CD8-positive, alpha-beta memory T cell (primary cell): Measurements from ENCODE around the gene PARP12. TPM values are rescaled to one million over a fixed set of nuclear protein-coding genes. Genes with fewer than 3 reads are reported as not detected.

Experiments used
- CTCF ChIA-PET: fragments of 350-600 bp; sonication (Branson Sonifier 250); formaldehyde crosslinking; loops from one replicate; lab custom pipeline; 2021; ENCODE audit warnings: antibody characterized with exemption; lab: Charles Lee
- POLR2A ChIA-PET: fragments of 350-600 bp; sonication (Branson Sonifier 250); formaldehyde crosslinking; loops from one replicate; lab custom pipeline; 2021; ENCODE audit warnings: antibody characterized with exemption; lab: Charles Lee
- DNase-seq, 5 donors: peaks; one replicate each; pipeline versions ENCODE4 v3.0.0 to v3.0.0-alpha.2; 2020 to 2022; ENCODE audit warnings: mixed read lengths in 1 of 5
- H3K27ac ChIP-seq: one replicate; pipeline ENCODE4 v1.7.0; 2013; ENCODE audit warnings: low read depth, mild to moderate bottlenecking, low read length, moderate library complexity
- H3K27me3 ChIP-seq: 2 replicates; pipeline ENCODE4 v1.7.0; 2013; ENCODE audit warnings: low read length, mild to moderate bottlenecking; ENCODE audit not compliant: insufficient read depth, poor library complexity, severe bottlenecking
- H3K36me3 ChIP-seq: 2 replicates; pipeline ENCODE4 v1.7.0; 2013; ENCODE audit warnings: mild to moderate bottlenecking, low read length, moderate library complexity; ENCODE audit not compliant: insufficient read depth
- H3K4me1 ChIP-seq: 2 replicates; pipeline ENCODE4 v1.7.0; 2013; ENCODE audit warnings: mild to moderate bottlenecking, low read length, moderate library complexity; ENCODE audit not compliant: insufficient read depth
- H3K4me3 ChIP-seq: 2 replicates; pipeline ENCODE4 v1.7.0; 2013; ENCODE audit warnings: mild to moderate bottlenecking, low read length
- H3K9me3 ChIP-seq: 2 replicates; pipeline ENCODE4 v1.7.0; 2013; ENCODE audit warnings: mild to moderate bottlenecking, low read length
- H3K27ac Mint-ChIP-seq, 8 donors: one replicate each; pipeline ENCODE4 v1.8.0; 2020 to 2021; ENCODE audit warnings: mixed read lengths in 8 of 8, mild to moderate bottlenecking in 6 of 8, inconsistent platforms in 3 of 8, moderate library complexity in 3 of 8
- H3K27me3 Mint-ChIP-seq, 2 donors: one replicate each; pipeline ENCODE4 v1.8.0; 2020 to 2021; ENCODE audit warnings: mixed read lengths in 2 of 2, mild to moderate bottlenecking in 1 of 2, moderate library complexity in 1 of 2
- H3K36me3 Mint-ChIP-seq, 3 donors: one replicate each; pipeline ENCODE4 v1.8.0; 2020 to 2021; ENCODE audit warnings: mixed read lengths in 3 of 3, inconsistent platforms in 1 of 3, mild to moderate bottlenecking in 1 of 3
- H3K4me1 Mint-ChIP-seq, 3 donors: one replicate each; pipeline ENCODE4 v1.8.0; 2020 to 2021; ENCODE audit warnings: mixed read lengths in 3 of 3, inconsistent platforms in 1 of 3, mild to moderate bottlenecking in 1 of 3
- H3K4me3 Mint-ChIP-seq, 7 donors: one replicate each; pipeline ENCODE4 v1.8.0; 2020 to 2021; ENCODE audit warnings: mixed read lengths in 7 of 7, mild to moderate bottlenecking in 6 of 7, moderate library complexity in 4 of 7, inconsistent platforms in 2 of 7
- H3K9me3 Mint-ChIP-seq, 5 donors: one replicate each; pipeline ENCODE4 v1.8.0; 2020 to 2022; ENCODE audit warnings: mixed read lengths in 5 of 5, mild to moderate bottlenecking in 3 of 5, moderate library complexity in 2 of 5, inconsistent platforms in 1 of 5
- polyA plus RNA-seq: library from polyadenylated mRNA; unstranded; fragments of 300-500 nt; fragmentation: Illumina TruSeq; gene quantifications from one replicate; pipeline ENCODE4 v1.2.3, GENCODE V29; 2021
- total RNA-seq, 2 experiments: library from RNA; stranded (reverse); gene quantifications; one replicate each; pipeline ENCODE4 v1.2.3, GENCODE V29; 2021

PARP12 gene
- total and polyA plus RNA-seq, 3 experiments from 2014 or later: 24.7 to 34.0 (median 27.9) TPM

GRCh38 chr7:140068033-140068432 is 5.3 kb upstream of the PARP12 start:
- no peak overlapping the region for H3K4me3 ChIP-seq
- Mint-ChIP-seq H3K9me3 (peaks cover 7 to 24% (median 19%) of the 10 kb centered on the region in 5 donors), H3K27ac (no peak overlapping the region), H3K4me3 (no peak overlapping the region), H3K4me1 (peaks cover 5 to 16% (median 7%) of the 10 kb centered on the region in 3 donors), H3K36me3 (peaks cover 2 to 31% (median 5%) of the 10 kb centered on the region in 3 donors), H3K27me3 (no peaks in the 10 kb centered on the region)
- H3K27ac ChIP-seq: no peak overlapping the region
- peaks cover 5% of the 10 kb centered on the region for H3K4me1 ChIP-seq
- POLR2A ChIA-PET: interaction anchor here (0.6 kb wide), 1 partner anchor 290 kb away, joined by 3 read pairs; no protein-coding TSS in a partner anchor
- no peaks in the 10 kb centered on the region for H3K36me3 ChIP-seq
- CTCF ChIA-PET: no interaction called here
- DNase-seq: no peak
- H3K27me3 ChIP-seq: no peaks in the 10 kb centered on the region
- H3K9me3 ChIP-seq: peaks cover 11% of the 10 kb centered on the region

- peaks cover 11% of the 10 kb centered on the region for H3K9me3 ChIP-seq
- H3K27me3 ChIP-seq: no peaks in the 10 kb centered on the region
- peaks cover 4 to 31% (median 5%) of the 10 kb centered on the region in 3 donors for H3K36me3 Mint-ChIP-seq
- POLR2A ChIA-PET: no interaction called here
- no peaks in the 10 kb centered on the region for H3K27me3 Mint-ChIP-seq
- CTCF ChIA-PET: interaction anchor here (1.1 kb wide), 1 partner anchor 17 kb away, joined by 3 read pairs; no protein-coding TSS in a partner anchor
- H3K4me3 ChIP-seq: no peak overlapping the region
- no peak overlapping the region for H3K27ac Mint-ChIP-seq
- H3K4me1 ChIP-seq: peaks cover 5% of the 10 kb centered on the region
- peak overlapping the region in 1 of 7 donors; percentile 12 for H3K4me3 Mint-ChIP-seq
- no peaks in the 10 kb centered on the region for H3K36me3 ChIP-seq
- no peak for DNase-seq
- no peak overlapping the region for H3K27ac ChIP-seq
- peaks cover 7 to 24% (median 19%) of the 10 kb centered on the region in 5 donors for H3K9me3 Mint-ChIP-seq
- peaks cover 5 to 19% (median 7%) of the 10 kb centered on the region in 3 donors for H3K4me1 Mint-ChIP-seq
Observed at GRCh38 chr7:140067052-140067451, 4.3 kb upstream of the PARP12 start.

- Histone ChIP-seq H3K4me1 (peaks cover 40% of the 10 kb centered on the region), H3K36me3 (no peaks in the 10 kb centered on the region), H3K27me3 (no peaks in the 10 kb centered on the region), H3K4me3 (peak overlapping the region; percentile 85), H3K9me3 (peaks cover 11% of the 10 kb centered on the region), H3K27ac (peak overlapping the region; percentile 81)
- DNase-seq: peak; percentile 47 to 75 (median 51)
- H3K4me1 Mint-ChIP-seq: peaks cover 43 to 61% (median 49%) of the 10 kb centered on the region in 3 donors
- ChIA-PET POLR2A (interaction anchor here (0.5 to 1.9 kb wide), 4 partner anchors 23 to 281 kb away, joined by 3 to 9 read pairs (median 4); partner anchors contain the start of gene KDM7A), CTCF (interaction anchor here (1.2 to 1.3 kb wide), 2 partner anchors 26 to 38 kb away, joined by 3 read pairs; no protein-coding TSS in a partner anchor)
- peaks cover 5 to 16% (median 11%) of the 10 kb centered on the region in 5 donors for H3K9me3 Mint-ChIP-seq
- peaks cover 0 to 2% of the 10 kb centered on the region in 2 donors for H3K27me3 Mint-ChIP-seq
- H3K27ac Mint-ChIP-seq: peak overlapping the region; percentile 91 to 98 (median 96)
- peaks cover 6 to 17% (median 15%) of the 10 kb centered on the region in 3 donors for H3K36me3 Mint-ChIP-seq
- H3K4me3 Mint-ChIP-seq: peak overlapping the region; percentile 93 to 98 (median 95)
Observed at GRCh38 chr7:140062118-140062527, 628 bp downstream of the PARP12 start.

- CTCF ChIA-PET: no interaction called here
- peaks cover 4 to 19% (median 11%) of the 10 kb centered on the region in 3 donors for H3K36me3 Mint-ChIP-seq
- Histone ChIP-seq H3K9me3 (peaks cover 6% of the 10 kb centered on the region), H3K27ac (peak overlapping the region; percentile 81), H3K4me1 (peaks cover 40% of the 10 kb centered on the region), H3K27me3 (no peaks in the 10 kb centered on the region), H3K4me3 (peak overlapping the region; percentile 85), H3K36me3 (no peaks in the 10 kb centered on the region)
- H3K4me3 Mint-ChIP-seq: peak overlapping the region; percentile 93 to 98 (median 95)
- POLR2A ChIA-PET: interaction anchor here (0.5 to 0.7 kb wide), 2 partner anchors 22 to 141 kb away, joined by 3 read pairs; no protein-coding TSS in a partner anchor
- H3K4me1 Mint-ChIP-seq: peaks cover 47 to 67% (median 55%) of the 10 kb centered on the region in 3 donors
- DNase-seq: no peak
- peaks cover under 1 to 11% (median 6%) of the 10 kb centered on the region in 5 donors for H3K9me3 Mint-ChIP-seq
- H3K27me3 Mint-ChIP-seq: peaks cover 0 to 2% of the 10 kb centered on the region in 2 donors
- peak overlapping the region; percentile 91 to 98 (median 96) for H3K27ac Mint-ChIP-seq
Observed at GRCh38 chr7:140061607-140061930, 1.2 kb downstream of the PARP12 start.

- no peak for DNase-seq
- ChIA-PET CTCF (no interaction called here), POLR2A (interaction anchor here (0.7 kb wide), 1 partner anchor 22 kb away, joined by 3 read pairs; no protein-coding TSS in a partner anchor)
- H3K4me1 Mint-ChIP-seq: peaks cover 50 to 73% (median 60%) of the 10 kb centered on the region in 3 donors
- H3K27me3 Mint-ChIP-seq: peaks cover 0 to 2% of the 10 kb centered on the region in 2 donors
- H3K9me3 ChIP-seq: peaks cover under 1% of the 10 kb centered on the region
- H3K27ac Mint-ChIP-seq: peak overlapping the region; percentile 89 to 98 (median 96)
- no peaks in the 10 kb centered on the region for H3K36me3 ChIP-seq
- no peaks in the 10 kb centered on the region for H3K27me3 ChIP-seq
- H3K4me3 ChIP-seq: peak overlapping the region; percentile 85
- H3K9me3 Mint-ChIP-seq: peaks cover 0 to 5% (median under 1%) of the 10 kb centered on the region in 5 donors
- H3K27ac ChIP-seq: peak overlapping the region; percentile 12
- H3K4me1 ChIP-seq: peaks cover 40% of the 10 kb centered on the region
- H3K4me3 Mint-ChIP-seq: peak overlapping the region; percentile 93 to 98 (median 95)
- peaks cover 2 to 25% (median 5%) of the 10 kb centered on the region in 3 donors for H3K36me3 Mint-ChIP-seq
Observed at GRCh38 chr7:140060788-140061606, 1.8 kb downstream of the PARP12 start.

GRCh38 chr7:140060243-140060630 is 2.5 kb downstream of the PARP12 start:
- Mint-ChIP-seq H3K27me3 (peaks cover 0 to 2% of the 10 kb centered on the region in 2 donors), H3K9me3 (no peaks in the 10 kb centered on the region), H3K27ac (peak overlapping the region; percentile 89 to 98 (median 96)), H3K36me3 (peaks cover 0 to 30% (median 6%) of the 10 kb centered on the region in 3 donors), H3K4me1 (peaks cover 57 to 80% (median 67%) of the 10 kb centered on the region in 3 donors), H3K4me3 (peak overlapping the region; percentile 65 to 98 (median 95))
- H3K4me3 ChIP-seq: no peak overlapping the region
- ChIA-PET CTCF (no interaction called here), POLR2A (no interaction called here)
- peak overlapping the region; percentile 8 for H3K27ac ChIP-seq
- H3K9me3 ChIP-seq: no peaks in the 10 kb centered on the region
- DNase-seq: no peak
- H3K4me1 ChIP-seq: peaks cover 40% of the 10 kb centered on the region
- H3K27me3 ChIP-seq: no peaks in the 10 kb centered on the region
- no peaks in the 10 kb centered on the region for H3K36me3 ChIP-seq

GRCh38 chr7:140059273-140060242 is 3.2 kb downstream of the PARP12 start:
- Mint-ChIP-seq H3K36me3 (peaks cover 0 to 34% (median 6%) of the 10 kb centered on the region in 3 donors), H3K4me3 (peak overlapping the region; percentile 65 to 98 (median 95)), H3K27ac (peak overlapping the region; percentile 66 to 98 (median 96)), H3K9me3 (no peaks in the 10 kb centered on the region), H3K4me1 (peaks cover 63 to 87% (median 74%) of the 10 kb centered on the region in 3 donors), H3K27me3 (peaks cover 0 to 2% of the 10 kb centered on the region in 2 donors)
- POLR2A ChIA-PET: no interaction called here
- DNase-seq: peak in 2 of 5 donors; percentile 6 to 59
- Histone ChIP-seq H3K4me3 (no peak overlapping the region), H3K27me3 (no peaks in the 10 kb centered on the region), H3K9me3 (no peaks in the 10 kb centered on the region), H3K27ac (peak overlapping the region; percentile 8), H3K36me3 (no peaks in the 10 kb centered on the region), H3K4me1 (peaks cover 40% of the 10 kb centered on the region)
- CTCF ChIA-PET: no interaction called here
